Measurements from ENCODE around the gene SLC1A3.
"Not testable (repeated sequence)": the region's sequence is repeated elsewhere in the genome, so short reads cannot be mapped to it uniquely, and the experiment has no call there.

Gene SLC1A3

GRCh38 chr5:36606428-36607113 is at the start of gene SLC1A3:
Gene SLC1A3 (plus strand): TSS chr5:36606606. CDS start chr5:36608424, 1,818 bp downstream.
- DNase-seq (ENCODE audit: low read depth), result peak; percentile 85

- DNase-seq (ENCODE audit: low read depth), result no peak
Measured at GRCh38 chr5:36558641-36559040, 47.8 kb upstream of the SLC1A3 start.

GRCh38 chr5:36561601-36562000 is 44.8 kb upstream of the SLC1A3 start:
- DNase-seq (ENCODE audit: low read depth), result no peak

- DNase-seq (ENCODE audit: low read depth), result no peak
Measured at GRCh38 chr5:36569491-36569890, 36.9 kb upstream of the SLC1A3 start.

GRCh38 chr5:36570301-36571095 is 35.9 kb upstream of the SLC1A3 start:
- no peak for DNase-seq (ENCODE audit: low read depth)

GRCh38 chr5:36571401-36572042 is 34.9 kb upstream of the SLC1A3 start:
- no peak for DNase-seq (ENCODE audit: low read depth)

GRCh38 chr5:36573438-36573837 is 33.0 kb upstream of the SLC1A3 start:
- DNase-seq (ENCODE audit: low read depth), result peak; percentile 83

GRCh38 chr5:36575361-36575781 is 31.0 kb upstream of the SLC1A3 start:
- DNase-seq (ENCODE audit: low read depth), result peak; percentile 72

GRCh38 chr5:36576721-36577120 is 29.7 kb upstream of the SLC1A3 start:
- DNase-seq (ENCODE audit: low read depth), result no peak

- DNase-seq (ENCODE audit: low read depth), result not testable (repeated sequence)
Measured at GRCh38 chr5:36579858-36580257, 26.5 kb upstream of the SLC1A3 start.

- no peak for DNase-seq (ENCODE audit: low read depth)
Measured at GRCh38 chr5:36581070-36581469, 25.3 kb upstream of the SLC1A3 start.

- no peak for DNase-seq (ENCODE audit: low read depth)
Measured at GRCh38 chr5:36584009-36584875, 22.2 kb upstream of the SLC1A3 start.

- DNase-seq (ENCODE audit: low read depth), result no peak
Measured at GRCh38 chr5:36585701-36586100, 20.7 kb upstream of the SLC1A3 start.

GRCh38 chr5:36587354-36587753 is 19.1 kb upstream of the SLC1A3 start:
- no peak for DNase-seq (ENCODE audit: low read depth)

- DNase-seq (ENCODE audit: low read depth), result not testable (repeated sequence)
Measured at GRCh38 chr5:36589735-36590134, 16.7 kb upstream of the SLC1A3 start.

- DNase-seq (ENCODE audit: low read depth), result no peak
Measured at GRCh38 chr5:36590513-36591286, 15.7 kb upstream of the SLC1A3 start.

- no peak for DNase-seq (ENCODE audit: low read depth)
Measured at GRCh38 chr5:36593867-36594266, 12.5 kb upstream of the SLC1A3 start.

- no peak for DNase-seq (ENCODE audit: low read depth)
Measured at GRCh38 chr5:36596247-36596646, 10.2 kb upstream of the SLC1A3 start.

- no peak for DNase-seq (ENCODE audit: low read depth)
Measured at GRCh38 chr5:36596756-36597155, 9.7 kb upstream of the SLC1A3 start.

- no peak for DNase-seq (ENCODE audit: low read depth)
Measured at GRCh38 chr5:36598045-36598444, 8.4 kb upstream of the SLC1A3 start.

All from ELR (cell line).